ENCODE results near the gene NUAK1.

- TF ChIP-seq CTCF (IDR thresholded peaks at IDR 0.05 in 2 of 3, conservative IDR thresholded peaks at IDR 0.05 in 1 of 3; ENCODE audit: borderline replicate concordance in 1 of 3, insufficient read depth in 1 of 3, low read depth in 2 of 3, low read length in 2 of 3) = no peak
- TF ChIP-seq EZH2 (IDR thresholded peaks at IDR 0.05) = no peak
These were observed 8.2 kb downstream of the NUAK1 start for GRCh38 chr12:106130474-106131113.

Measured in HCT116 (cell line).